Measurements from ENCODE around the gene MKLN1.

The MKLN1 gene

DNA sequence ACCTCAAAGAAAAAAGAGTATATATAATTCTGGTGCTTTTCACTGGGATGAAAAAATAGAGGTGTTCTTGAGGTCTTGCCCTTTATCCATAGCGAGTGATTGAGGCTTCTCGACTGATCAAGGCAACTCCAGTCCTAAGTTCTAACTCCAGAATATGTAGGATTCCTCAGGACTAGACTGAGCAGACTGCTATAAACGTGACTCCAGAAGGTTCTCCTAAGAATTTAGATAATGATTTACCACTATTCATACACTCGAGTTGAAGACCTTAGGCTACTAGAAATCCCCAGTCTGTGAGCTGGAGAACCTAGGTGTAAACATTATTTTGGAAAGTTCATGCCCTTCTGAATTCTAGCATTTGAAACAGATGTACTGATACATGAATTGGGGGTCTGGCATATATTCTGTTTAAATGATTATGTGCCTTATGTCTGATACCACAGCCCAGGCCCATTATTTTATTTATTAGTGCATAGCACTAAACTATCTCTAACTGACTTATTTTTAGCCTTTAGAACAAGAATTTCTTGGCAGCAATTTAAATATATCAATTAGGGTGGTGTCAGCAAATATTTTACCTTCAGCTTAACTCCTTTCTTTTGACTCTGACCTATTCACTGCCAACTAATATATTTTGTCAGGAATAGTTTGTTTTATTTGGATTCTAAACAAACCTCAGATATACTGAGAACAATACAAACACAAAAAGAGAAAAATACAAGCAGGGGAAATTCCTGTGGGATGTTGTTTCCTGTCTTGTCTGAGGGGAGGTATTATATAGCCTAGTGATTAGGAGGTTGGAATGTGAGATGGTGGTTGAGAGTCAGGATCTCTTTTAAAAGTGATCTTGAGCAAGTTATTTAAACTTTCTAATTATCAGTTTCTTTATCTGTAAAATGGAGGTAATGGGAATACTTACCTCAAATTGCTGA, 153.0 kb downstream of the MKLN1 start:
- no peaks in the 10 kb centered on the region for H3K79me1 ChIP-seq (ENCODE audit: low read length)
- no peak overlapping the region for H3K4ac ChIP-seq (ENCODE audit: low read depth, low read length)
- no peak overlapping the region for H4K8ac ChIP-seq (ENCODE audit: low read depth, low read length)
- no peak overlapping the region for H2BK5ac ChIP-seq (ENCODE audit: low read length)
- H3K4me2 ChIP-seq (ENCODE audit: low read length), result no peak overlapping the region
- no peak overlapping the region for H4K5ac ChIP-seq (ENCODE audit: low read length)
- no CpG with 5 or more reads among the region's 4 CpGs for whole genome bisulfite sequencing (ENCODE audit: extremely low coverage, insufficient coverage, low lambda C conversion rate)
- H3K4me3 ChIP-seq (ENCODE audit: low read length), result no peak overlapping the region
- H3K27ac ChIP-seq (ENCODE audit: low read depth, low read length), result peak overlapping the region; percentile 66
- DNase-seq, result peak; percentile 57
- H3K23ac ChIP-seq (ENCODE audit: low read length), result no peak overlapping the region
- no peaks in the 10 kb centered on the region for H3K79me2 ChIP-seq (ENCODE audit: control insufficient read depth, insufficient read depth, low read length)
- H3K56ac ChIP-seq (ENCODE audit: low read length), result no peak overlapping the region
- H3K36me3 ChIP-seq (ENCODE audit: control insufficient read depth, insufficient read depth, low read length), result no peaks in the 10 kb centered on the region
- H3K9ac ChIP-seq (ENCODE audit: low read length), result no peak overlapping the region
- H3K4me1 ChIP-seq (ENCODE audit: control insufficient read depth, low read depth, low read length), result no peaks in the 10 kb centered on the region
- no peak overlapping the region for H2BK120ac ChIP-seq (ENCODE audit: low read depth, low read length)
- no peak overlapping the region for H3K18ac ChIP-seq (ENCODE audit: low read length)
- H2BK15ac ChIP-seq (replicated peaks; ENCODE audit: low read depth), result no peak overlapping the region
- no peaks in the 10 kb centered on the region for H3K27me3 ChIP-seq (ENCODE audit: insufficient read depth, low read length, poor library complexity)
- H2AK5ac ChIP-seq (ENCODE audit: low read length), result no peak overlapping the region

DNA sequence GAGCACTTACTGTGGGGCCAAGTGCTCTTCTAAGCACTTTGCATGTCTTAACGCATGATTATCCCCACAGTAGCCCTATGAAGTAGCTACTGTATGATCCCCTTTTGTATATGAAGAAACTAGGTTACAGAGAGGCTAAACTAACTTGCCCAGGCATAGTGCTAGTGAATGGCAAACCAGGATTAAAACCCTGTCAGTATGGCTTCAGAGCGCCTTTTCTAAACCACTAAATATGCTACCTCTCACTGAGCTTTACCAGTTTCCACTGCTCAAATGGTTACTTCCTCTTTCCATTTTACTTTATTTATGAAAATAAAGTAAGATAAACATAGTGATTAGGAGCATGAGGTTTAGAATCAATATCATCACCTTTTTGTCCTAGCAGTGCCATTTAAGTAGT, 155.1 kb downstream of the MKLN1 start:
- no peak overlapping the region for H2BK15ac ChIP-seq (replicated peaks; ENCODE audit: low read depth)
- no peaks in the 10 kb centered on the region for H3K4me1 ChIP-seq (ENCODE audit: control insufficient read depth, low read depth, low read length)
- no peak overlapping the region for H3K56ac ChIP-seq (ENCODE audit: low read length)
- no peak overlapping the region for H3K4me2 ChIP-seq (ENCODE audit: low read length)
- H2BK5ac ChIP-seq (ENCODE audit: low read length), result no peak overlapping the region
- H3K36me3 ChIP-seq (ENCODE audit: control insufficient read depth, insufficient read depth, low read length), result no peaks in the 10 kb centered on the region
- H3K27me3 ChIP-seq (ENCODE audit: insufficient read depth, low read length, poor library complexity), result no peaks in the 10 kb centered on the region
- H3K79me1 ChIP-seq (ENCODE audit: low read length), result no peaks in the 10 kb centered on the region
- no CpG with 5 or more reads among the region's 2 CpGs for WGBS (ENCODE audit: extremely low coverage, insufficient coverage, low lambda C conversion rate)
- H3K9ac ChIP-seq (ENCODE audit: low read length), result no peak overlapping the region
- no peak overlapping the region for H4K5ac ChIP-seq (ENCODE audit: low read length)
- H2AK5ac ChIP-seq (ENCODE audit: low read length), result no peak overlapping the region
- no peak overlapping the region for H4K8ac ChIP-seq (ENCODE audit: low read depth, low read length)
- H3K18ac ChIP-seq (ENCODE audit: low read length), result no peak overlapping the region
- H3K27ac ChIP-seq (ENCODE audit: low read depth, low read length), result no peak overlapping the region
- DNase-seq, result no peak
- H3K23ac ChIP-seq (ENCODE audit: low read length), result no peak overlapping the region
- H3K79me2 ChIP-seq (ENCODE audit: control insufficient read depth, insufficient read depth, low read length), result no peaks in the 10 kb centered on the region
- H2BK120ac ChIP-seq (ENCODE audit: low read depth, low read length), result no peak overlapping the region
- H3K4ac ChIP-seq (ENCODE audit: low read depth, low read length), result no peak overlapping the region
- no peak overlapping the region for H3K4me3 ChIP-seq (ENCODE audit: low read length)

DNA sequence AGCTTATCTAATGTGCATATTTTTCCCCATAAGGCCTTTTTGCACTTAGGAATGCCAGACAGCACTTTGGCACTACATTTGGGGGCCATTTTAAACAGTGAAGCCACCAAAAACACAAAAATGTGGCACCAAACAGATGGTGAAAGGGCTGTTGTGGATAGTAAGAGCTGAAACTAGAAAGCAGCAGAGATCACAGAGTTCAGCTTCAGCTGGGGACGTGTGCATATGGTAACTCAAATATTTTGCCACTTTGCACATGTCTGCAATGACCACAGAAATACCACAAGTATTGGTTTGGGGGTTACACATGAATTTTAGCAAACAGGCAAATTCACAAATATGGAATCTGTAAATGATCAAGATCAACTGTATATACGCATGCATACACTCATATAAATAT, 155.9 kb downstream of the MKLN1 start:
- H3K4ac ChIP-seq (ENCODE audit: low read depth, low read length), result no peak overlapping the region
- H2BK15ac ChIP-seq (replicated peaks; ENCODE audit: low read depth), result no peak overlapping the region
- H3K4me1 ChIP-seq (ENCODE audit: control insufficient read depth, low read depth, low read length), result no peaks in the 10 kb centered on the region
- no peak overlapping the region for H3K9ac ChIP-seq (ENCODE audit: low read length)
- WGBS (ENCODE audit: extremely low coverage, insufficient coverage, low lambda C conversion rate), result no CpG with 5 or more reads among the region's 2 CpGs
- no peak overlapping the region for H3K56ac ChIP-seq (ENCODE audit: low read length)
- no peak overlapping the region for H2BK5ac ChIP-seq (ENCODE audit: low read length)
- H3K4me2 ChIP-seq (ENCODE audit: low read length), result no peak overlapping the region
- no peak for DNase-seq
- H4K5ac ChIP-seq (ENCODE audit: low read length), result no peak overlapping the region
- H3K18ac ChIP-seq (ENCODE audit: low read length), result no peak overlapping the region
- H3K79me1 ChIP-seq (ENCODE audit: low read length), result no peaks in the 10 kb centered on the region
- no peak overlapping the region for H3K27ac ChIP-seq (ENCODE audit: low read depth, low read length)
- H3K79me2 ChIP-seq (ENCODE audit: control insufficient read depth, insufficient read depth, low read length), result no peaks in the 10 kb centered on the region
- no peak overlapping the region for H4K8ac ChIP-seq (ENCODE audit: low read depth, low read length)
- no peak overlapping the region for H3K4me3 ChIP-seq (ENCODE audit: low read length)
- H3K36me3 ChIP-seq (ENCODE audit: control insufficient read depth, insufficient read depth, low read length), result no peaks in the 10 kb centered on the region
- no peak overlapping the region for H2AK5ac ChIP-seq (ENCODE audit: low read length)
- H3K27me3 ChIP-seq (ENCODE audit: insufficient read depth, low read length, poor library complexity), result no peaks in the 10 kb centered on the region
- H2BK120ac ChIP-seq (ENCODE audit: low read depth, low read length), result no peak overlapping the region
- H3K23ac ChIP-seq (ENCODE audit: low read length), result no peak overlapping the region

DNA sequence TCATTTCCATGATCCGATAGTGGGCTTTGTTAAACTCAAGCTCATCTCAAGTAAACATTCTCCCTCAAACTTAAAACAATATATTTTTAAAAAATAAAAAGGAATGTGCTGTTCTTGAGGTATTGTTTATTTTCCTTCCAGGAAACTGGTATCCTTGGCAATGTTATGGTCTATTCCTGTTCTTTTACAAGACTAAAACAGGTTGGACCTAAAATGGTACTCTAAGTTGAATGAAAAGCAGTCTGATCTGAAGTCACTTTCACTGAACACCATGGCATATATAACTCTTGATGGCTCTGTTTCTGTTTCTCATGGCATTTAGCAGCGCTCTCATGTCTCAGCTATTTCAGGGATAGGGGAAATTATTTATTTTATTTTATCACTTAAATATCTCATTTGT, 158.7 kb downstream of the MKLN1 start:
- no peak overlapping the region for H3K4me2 ChIP-seq (ENCODE audit: low read length)
- no peak overlapping the region for H2BK15ac ChIP-seq (replicated peaks; ENCODE audit: low read depth)
- no peak overlapping the region for H2BK120ac ChIP-seq (ENCODE audit: low read depth, low read length)
- H2BK5ac ChIP-seq (ENCODE audit: low read length), result no peak overlapping the region
- H3K56ac ChIP-seq (ENCODE audit: low read length), result no peak overlapping the region
- H4K5ac ChIP-seq (ENCODE audit: low read length), result no peak overlapping the region
- no peak overlapping the region for H3K9ac ChIP-seq (ENCODE audit: low read length)
- H3K27me3 ChIP-seq (ENCODE audit: insufficient read depth, low read length, poor library complexity), result no peaks in the 10 kb centered on the region
- H3K4ac ChIP-seq (ENCODE audit: low read depth, low read length), result no peak overlapping the region
- no peak overlapping the region for H3K27ac ChIP-seq (ENCODE audit: low read depth, low read length)
- H4K8ac ChIP-seq (ENCODE audit: low read depth, low read length), result no peak overlapping the region
- no peaks in the 10 kb centered on the region for H3K79me1 ChIP-seq (ENCODE audit: low read length)
- H3K23ac ChIP-seq (ENCODE audit: low read length), result no peak overlapping the region
- DNase-seq, result no peak
- H3K4me1 ChIP-seq (ENCODE audit: control insufficient read depth, low read depth, low read length), result no peaks in the 10 kb centered on the region
- no peak overlapping the region for H3K4me3 ChIP-seq (ENCODE audit: low read length)
- WGBS (ENCODE audit: extremely low coverage, insufficient coverage, low lambda C conversion rate), result 100% methylated on average over 1 of the region's 2 CpGs
- H3K18ac ChIP-seq (ENCODE audit: low read length), result no peak overlapping the region
- no peaks in the 10 kb centered on the region for H3K79me2 ChIP-seq (ENCODE audit: control insufficient read depth, insufficient read depth, low read length)
- H2AK5ac ChIP-seq (ENCODE audit: low read length), result no peak overlapping the region
- no peaks in the 10 kb centered on the region for H3K36me3 ChIP-seq (ENCODE audit: control insufficient read depth, insufficient read depth, low read length)

DNA sequence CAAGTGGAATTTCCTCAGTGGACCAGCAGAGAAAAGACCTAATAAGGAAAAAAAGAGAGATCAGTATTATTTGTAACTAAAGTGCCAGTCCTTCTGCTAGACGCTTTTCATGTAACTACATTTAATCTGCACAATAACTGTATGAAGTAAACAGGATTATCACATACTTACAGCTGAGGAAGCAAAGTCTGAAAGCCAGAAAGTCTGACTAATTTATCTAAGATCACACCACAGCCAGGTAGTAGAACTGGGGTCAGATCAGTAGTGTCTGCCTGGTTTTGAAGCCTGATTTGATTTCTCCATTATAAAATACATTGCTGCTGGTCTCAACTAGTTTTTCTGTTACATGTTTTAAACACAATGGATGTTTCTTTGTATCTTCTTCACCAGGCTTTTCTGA, 159.5 kb downstream of the MKLN1 start:
- H2BK5ac ChIP-seq (ENCODE audit: low read length), result no peak overlapping the region
- H2BK15ac ChIP-seq (replicated peaks; ENCODE audit: low read depth), result no peak overlapping the region
- no peak overlapping the region for H3K27ac ChIP-seq (ENCODE audit: low read depth, low read length)
- no peak overlapping the region for H3K9ac ChIP-seq (ENCODE audit: low read length)
- H3K4me3 ChIP-seq (ENCODE audit: low read length), result no peak overlapping the region
- H4K8ac ChIP-seq (ENCODE audit: low read depth, low read length), result no peak overlapping the region
- no peaks in the 10 kb centered on the region for H3K79me1 ChIP-seq (ENCODE audit: low read length)
- H3K4me2 ChIP-seq (ENCODE audit: low read length), result no peak overlapping the region
- no peak overlapping the region for H3K23ac ChIP-seq (ENCODE audit: low read length)
- H4K5ac ChIP-seq (ENCODE audit: low read length), result no peak overlapping the region
- H2AK5ac ChIP-seq (ENCODE audit: low read length), result no peak overlapping the region
- no peaks in the 10 kb centered on the region for H3K36me3 ChIP-seq (ENCODE audit: control insufficient read depth, insufficient read depth, low read length)
- no peak for DNase-seq
- no peak overlapping the region for H3K18ac ChIP-seq (ENCODE audit: low read length)
- WGBS (ENCODE audit: extremely low coverage, insufficient coverage, low lambda C conversion rate), result no CpG with 5 or more reads among the region's 1 CpG
- H3K27me3 ChIP-seq (ENCODE audit: insufficient read depth, low read length, poor library complexity), result no peaks in the 10 kb centered on the region
- H3K4ac ChIP-seq (ENCODE audit: low read depth, low read length), result no peak overlapping the region
- no peaks in the 10 kb centered on the region for H3K4me1 ChIP-seq (ENCODE audit: control insufficient read depth, low read depth, low read length)
- no peaks in the 10 kb centered on the region for H3K79me2 ChIP-seq (ENCODE audit: control insufficient read depth, insufficient read depth, low read length)
- H3K56ac ChIP-seq (ENCODE audit: low read length), result no peak overlapping the region
- H2BK120ac ChIP-seq (ENCODE audit: low read depth, low read length), result no peak overlapping the region

DNA sequence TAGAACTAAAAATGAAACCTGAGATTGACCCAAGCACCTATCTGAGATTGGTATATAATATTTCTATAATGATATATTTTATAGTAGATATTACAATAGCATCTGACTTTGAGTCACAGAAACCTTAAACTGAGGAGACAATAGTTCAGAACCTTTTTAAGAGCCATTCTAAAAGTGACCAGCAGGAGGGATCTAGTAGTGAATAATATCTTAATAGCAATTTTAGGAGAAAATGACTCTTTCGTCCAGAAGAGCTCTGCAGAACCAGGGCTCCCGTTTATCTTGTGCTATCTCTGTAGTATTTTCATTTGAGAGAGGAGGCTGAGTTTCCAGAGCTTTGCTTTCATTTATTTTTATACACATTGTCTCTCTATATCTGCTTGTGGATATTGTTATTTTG, 160.7 kb downstream of the MKLN1 start:
- Histone ChIP-seq H2AK5ac (ENCODE audit: low read length) (no peak overlapping the region), H3K36me3 (ENCODE audit: control insufficient read depth, insufficient read depth, low read length) (no peaks in the 10 kb centered on the region), H2BK5ac (ENCODE audit: low read length) (no peak overlapping the region), H3K79me2 (ENCODE audit: control insufficient read depth, insufficient read depth, low read length) (no peaks in the 10 kb centered on the region), H3K56ac (ENCODE audit: low read length) (no peak overlapping the region), H3K27me3 (ENCODE audit: insufficient read depth, low read length, poor library complexity) (no peaks in the 10 kb centered on the region), H3K9ac (ENCODE audit: low read length) (no peak overlapping the region), H3K23ac (ENCODE audit: low read length) (no peak overlapping the region), H3K4me1 (ENCODE audit: control insufficient read depth, low read depth, low read length) (no peaks in the 10 kb centered on the region), H3K79me1 (ENCODE audit: low read length) (no peaks in the 10 kb centered on the region), H3K27ac (ENCODE audit: low read depth, low read length) (no peak overlapping the region), H2BK15ac (replicated peaks; ENCODE audit: low read depth) (no peak overlapping the region), H4K8ac (ENCODE audit: low read depth, low read length) (no peak overlapping the region), H2BK120ac (ENCODE audit: low read depth, low read length) (no peak overlapping the region), H3K4me3 (ENCODE audit: low read length) (no peak overlapping the region), H4K5ac (ENCODE audit: low read length) (no peak overlapping the region), H3K18ac (ENCODE audit: low read length) (no peak overlapping the region), H3K4ac (ENCODE audit: low read depth, low read length) (no peak overlapping the region), H3K4me2 (ENCODE audit: low read length) (no peak overlapping the region)
- no peak for DNase-seq
- no CpG with 5 or more reads among the region's 2 CpGs for WGBS (ENCODE audit: extremely low coverage, insufficient coverage, low lambda C conversion rate)
